Stimulated activated CD8-positive, alpha-beta memory T cell treated with anti-CD3 and anti-CD28 coated beads, Interleukin-4, amount 100 ng/mL, for 24 hours (primary cell): ENCODE results near the gene DDN.
A peak's percentile ranks its signal among the peaks of the same experiment; 100 is the strongest.

ENCODE experiments used
- DNase-seq: peaks from one replicate; pipeline ENCODE4 v3.0.0-alpha.2; 2020; ENCODE audit warnings: low read depth

Gene DDN

DNA sequence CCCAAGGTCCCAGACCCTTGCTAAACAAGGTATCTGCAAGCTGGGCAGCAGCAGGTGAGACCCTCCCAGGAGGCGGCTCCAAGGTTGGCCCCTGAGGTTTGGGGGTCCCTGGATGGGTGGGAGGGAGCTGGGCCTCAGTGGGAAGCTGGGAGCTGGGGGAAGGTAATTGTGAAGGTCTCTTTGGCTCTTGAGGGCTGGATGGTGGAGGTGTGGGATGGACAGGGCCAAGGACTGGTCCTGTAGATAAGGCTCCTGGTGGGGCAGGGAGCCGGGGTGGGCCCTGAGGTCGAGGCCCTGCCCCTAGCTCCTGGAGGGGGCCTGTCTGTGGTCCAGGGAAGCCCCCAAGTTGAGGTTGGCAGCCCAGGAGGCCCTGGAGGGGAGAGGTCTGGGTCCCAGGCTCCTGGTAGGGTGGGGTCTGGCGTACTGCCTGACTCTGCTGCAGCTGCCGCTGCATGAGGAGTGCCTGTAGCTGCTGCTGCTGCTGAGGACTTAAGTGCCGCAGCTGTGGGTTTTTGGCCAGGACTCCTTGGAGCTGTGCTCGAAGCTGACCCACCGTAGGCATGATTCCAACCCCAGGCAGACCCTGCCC, 32.5 kb upstream of the DDN start:
- no peak for DNase-seq

DNA sequence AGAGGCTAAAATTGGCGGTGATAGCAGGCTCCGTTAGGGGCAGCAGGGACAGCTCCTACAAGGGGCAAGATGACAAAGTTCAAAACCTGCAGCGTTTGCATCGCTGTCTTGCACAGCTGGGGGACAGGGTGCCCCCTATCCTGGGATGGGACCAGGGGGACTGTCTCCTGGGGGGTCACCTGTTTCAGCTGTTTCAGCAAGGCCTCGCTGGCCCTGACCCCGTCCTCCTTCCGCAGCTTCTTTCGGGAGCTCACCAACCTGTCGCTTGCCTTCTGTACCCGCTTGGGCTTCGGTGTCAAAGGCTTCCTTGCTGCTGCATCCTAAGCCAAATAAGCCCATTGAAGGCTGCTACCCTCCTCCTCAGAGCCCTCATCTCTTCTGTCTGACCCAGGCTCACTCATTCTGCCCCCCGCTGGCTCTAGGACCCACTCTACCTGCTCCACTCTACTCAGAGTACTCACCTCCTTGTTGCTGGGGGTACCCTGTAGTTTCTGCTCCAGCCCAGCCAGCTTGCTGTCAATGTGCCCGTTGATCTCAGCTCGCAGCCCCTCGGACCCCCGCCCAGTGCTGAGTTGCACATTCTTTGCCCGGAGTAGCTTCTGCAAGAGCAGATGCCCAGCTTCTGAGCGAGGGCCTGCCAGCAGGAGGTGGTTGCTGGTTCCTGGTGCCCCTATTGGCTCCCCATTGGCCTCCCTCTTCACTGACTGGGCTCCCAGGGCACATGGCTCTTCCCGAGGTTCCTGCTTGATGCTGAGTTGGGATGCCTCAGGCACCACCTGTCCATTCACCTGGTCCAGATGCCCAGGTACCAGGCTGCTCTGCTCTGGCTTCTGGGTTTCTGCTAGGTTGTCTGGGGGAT, 31.8 kb upstream of the DDN start:
- no peak for DNase-seq

GRCh38 chr12:49030119-49030518, 30.9 kb upstream of the DDN start:
- no peak for DNase-seq

- DNase-seq = no peak
Measured at GRCh38 chr12:49028666-49029275, 29.6 kb upstream of the DDN start.

DNA sequence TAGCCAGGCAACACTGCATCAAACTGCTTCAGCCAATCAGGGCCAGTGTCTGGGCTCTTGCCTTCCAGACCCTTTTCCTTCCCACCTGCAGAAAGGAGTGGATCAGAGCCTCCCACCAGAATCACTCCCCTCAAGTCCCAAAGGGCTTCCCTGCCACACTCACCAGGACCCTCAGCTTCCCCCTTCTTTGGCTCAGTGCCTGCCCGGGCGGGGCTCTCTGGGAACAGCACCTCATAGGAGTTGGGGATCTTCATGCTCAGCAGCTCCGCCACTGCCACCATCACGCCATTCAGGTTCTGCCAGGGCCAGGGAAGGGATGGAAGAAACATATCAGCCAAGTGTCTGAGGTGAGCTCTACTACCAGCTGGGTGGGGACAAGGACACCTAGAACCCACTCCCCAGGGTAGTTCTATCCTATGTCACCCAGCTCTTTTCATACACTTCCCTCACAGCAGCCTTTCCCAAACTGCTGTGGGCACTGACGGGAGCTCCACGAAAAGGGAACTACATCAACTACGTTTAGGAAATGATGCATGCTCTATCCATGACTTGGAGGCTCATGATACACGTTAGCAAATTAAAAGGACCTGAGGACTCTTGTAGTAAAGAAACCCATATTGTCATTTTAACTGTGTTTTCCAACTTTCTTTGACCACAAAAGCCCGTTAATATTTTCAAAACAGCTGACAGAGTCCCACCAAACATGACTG, 28.8 kb upstream of the DDN start:
- DNase-seq = no peak

DNA sequence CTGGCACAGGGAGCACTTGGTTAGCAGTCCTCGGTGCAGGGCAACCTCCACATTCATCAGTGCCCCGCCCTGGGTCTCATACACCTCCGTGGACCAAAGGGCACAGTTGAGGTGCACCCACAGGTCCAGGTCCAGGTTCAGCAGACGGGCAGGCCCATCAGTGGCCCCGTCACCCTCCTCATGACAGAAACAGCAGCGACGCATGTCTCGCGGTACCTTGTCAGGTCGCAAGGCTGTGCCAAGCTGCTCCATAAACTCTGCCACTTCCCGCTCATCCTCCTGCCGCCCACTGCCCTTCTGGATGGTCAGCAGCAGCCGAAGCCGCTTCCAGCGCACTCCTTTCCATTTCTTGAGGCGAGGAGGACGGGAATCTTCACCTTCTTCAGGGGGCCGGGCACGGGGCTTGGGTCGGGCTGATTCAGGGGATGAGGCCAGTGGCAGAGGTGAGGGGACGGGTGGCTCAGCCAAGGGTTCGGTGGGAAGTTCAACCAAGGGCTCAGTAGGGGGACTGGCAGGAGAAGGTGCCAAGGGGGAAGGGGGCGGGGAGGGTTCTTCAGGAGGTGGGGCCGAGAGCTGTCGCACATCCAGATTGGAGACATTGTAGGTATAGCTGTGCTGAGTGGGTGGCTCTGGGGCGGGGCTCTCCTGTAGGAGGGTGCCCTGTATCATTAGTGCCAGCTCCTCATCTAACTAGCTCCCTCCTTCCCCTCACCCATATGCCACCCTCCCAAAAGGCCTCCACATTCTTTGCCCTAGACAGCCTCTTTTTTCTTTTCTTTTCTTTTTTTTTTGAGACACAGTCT, 27.7 kb upstream of the DDN start:
- DNase-seq = no peak

GRCh38 chr12:49026101-49026500, 26.9 kb upstream of the DDN start:
- no peak for DNase-seq

- DNase-seq = no peak
Measured at GRCh38 chr12:49025463-49025862, 26.3 kb upstream of the DDN start.

- no peak for DNase-seq
Measured at GRCh38 chr12:49024543-49024942, 25.4 kb upstream of the DDN start.

- DNase-seq = no peak
Measured at GRCh38 chr12:49023812-49024211, 24.6 kb upstream of the DDN start.

GRCh38 chr12:49022558-49023178, 23.5 kb upstream of the DDN start:
- DNase-seq = no peak

- DNase-seq = no peak
Measured at GRCh38 chr12:49021292-49021915, 22.2 kb upstream of the DDN start.

- no peak for DNase-seq
Measured at GRCh38 chr12:49020441-49020840, 21.3 kb upstream of the DDN start.

DNA sequence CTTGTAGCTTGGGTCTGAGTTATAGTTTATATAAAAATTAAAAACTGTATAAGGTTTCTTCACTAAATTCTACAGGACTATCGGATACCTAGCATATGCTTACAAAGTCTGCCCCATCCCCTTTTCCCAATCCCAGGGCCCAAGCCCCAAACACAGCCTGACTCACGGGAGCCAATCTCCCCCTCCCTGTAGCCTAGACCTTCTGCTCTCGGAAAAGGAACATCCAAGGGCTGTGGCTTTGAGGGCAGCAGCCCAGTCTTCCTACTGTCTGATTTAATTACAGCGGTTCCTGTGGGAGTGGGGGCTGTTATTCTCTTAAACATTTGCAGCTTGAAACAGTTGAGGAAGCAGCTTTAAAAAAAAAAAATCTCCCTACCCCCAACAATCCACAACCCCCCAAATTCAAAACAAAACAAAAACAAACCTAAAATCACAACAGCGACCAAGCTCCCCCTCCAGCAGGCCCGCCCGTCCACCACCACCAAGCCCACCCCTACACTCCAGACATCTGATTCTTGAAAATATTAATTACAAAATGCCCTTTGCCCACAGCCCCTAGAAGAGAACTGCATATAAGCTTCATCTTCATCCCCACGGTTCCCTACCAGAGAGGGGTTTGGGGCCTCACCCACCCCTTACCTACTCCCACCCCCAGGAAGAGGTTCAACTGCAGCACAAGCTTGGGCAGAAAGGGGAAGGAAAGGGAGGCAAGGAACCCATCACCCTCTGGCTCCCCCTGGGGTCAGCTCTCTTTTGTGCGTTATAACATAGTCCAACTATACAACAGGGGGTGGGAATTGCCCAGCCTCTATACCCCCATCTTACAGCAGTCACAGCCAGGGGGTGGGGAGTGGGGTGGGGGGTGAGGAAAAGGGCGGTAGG, 20.5 kb upstream of the DDN start:
- no peak for DNase-seq

- no peak for DNase-seq
Measured at GRCh38 chr12:49019120-49019430, 19.9 kb upstream of the DDN start.

DNA sequence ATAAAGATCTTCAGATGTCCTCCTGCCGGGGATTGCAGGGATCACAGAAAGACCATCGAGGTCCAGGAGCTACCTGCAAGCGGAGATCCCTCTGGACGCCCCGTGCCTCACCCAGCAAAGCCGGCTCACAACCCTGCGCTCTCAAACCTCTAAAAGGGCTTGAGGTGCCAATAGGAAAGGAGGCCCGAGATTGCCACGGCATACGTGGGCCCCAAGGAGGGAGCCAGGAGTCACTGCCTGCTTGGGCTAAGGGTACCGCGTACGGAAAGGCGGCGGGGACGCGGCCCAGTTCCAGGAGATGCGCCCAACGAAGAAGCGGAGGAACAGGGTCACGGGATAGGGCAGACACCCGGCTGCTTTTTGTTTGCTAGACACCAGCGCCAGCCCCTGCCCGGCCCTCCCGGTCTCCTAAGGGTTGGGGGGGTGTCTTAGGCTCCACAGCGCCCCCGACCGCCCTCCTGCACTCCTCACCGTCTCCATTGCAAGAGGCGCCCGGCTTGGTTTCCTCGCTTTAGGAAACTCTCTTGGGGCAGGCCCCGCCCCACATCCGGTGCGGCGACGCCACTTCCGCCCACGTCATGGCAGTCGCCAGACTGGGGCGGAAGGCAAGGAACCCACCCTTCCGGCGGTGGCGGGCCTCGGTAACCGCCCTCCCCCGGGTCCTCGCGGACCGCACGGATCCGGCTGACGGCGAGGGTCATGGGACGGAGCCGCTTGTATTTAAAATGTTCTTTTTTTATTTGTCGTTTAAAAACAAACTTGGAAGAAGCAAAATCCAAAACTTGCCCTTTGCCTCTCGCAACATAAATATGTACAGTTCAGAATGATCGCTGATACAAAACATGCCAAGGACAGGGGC, 19.3 kb upstream of the DDN start, which contains the start of gene PRKAG1:
PRKAG1 (minus strand) TSS at position 516 of the 859 bp plus-strand sequence; CDS start at position 480, 36 bp downstream.
- DNase-seq = peak; percentile 93

DNA sequence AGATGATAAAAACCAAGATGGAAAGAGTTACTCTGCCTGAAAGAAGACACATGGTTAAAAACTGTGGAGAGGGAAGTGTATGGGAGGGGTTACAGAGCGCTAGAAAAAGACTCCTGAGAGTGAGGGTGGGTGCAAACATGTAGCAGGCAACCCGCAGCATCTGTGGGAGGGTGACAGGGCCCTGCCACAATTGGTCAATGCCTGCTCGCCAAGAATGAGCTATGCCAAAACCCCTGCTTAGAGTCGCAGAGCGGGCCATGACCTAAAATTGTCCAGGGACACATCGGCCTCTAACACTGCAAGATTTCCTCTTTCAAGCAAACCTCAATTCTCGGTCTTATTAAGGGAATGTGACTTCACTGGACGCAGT, 18.7 kb upstream of the DDN start:
- peak; percentile 33 for DNase-seq

DNA sequence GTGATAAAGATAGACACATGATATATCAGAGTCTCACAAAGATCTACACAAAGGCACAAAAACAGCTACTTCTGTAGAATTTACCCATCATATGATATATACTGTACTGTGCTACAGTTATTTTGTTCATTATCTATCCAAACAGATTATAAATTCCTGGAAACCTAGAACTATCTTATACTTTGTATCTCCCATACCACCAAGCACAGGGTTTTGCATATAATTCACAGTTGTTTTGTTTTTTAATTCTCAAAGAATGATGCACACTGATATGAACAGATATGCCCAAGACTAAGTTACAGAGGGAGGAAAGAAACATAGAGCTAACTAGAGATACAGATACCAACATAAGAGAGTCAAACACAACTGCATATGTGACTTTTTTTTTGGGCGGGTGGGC, 16.0 kb upstream of the DDN start:
- no peak for DNase-seq

DNA sequence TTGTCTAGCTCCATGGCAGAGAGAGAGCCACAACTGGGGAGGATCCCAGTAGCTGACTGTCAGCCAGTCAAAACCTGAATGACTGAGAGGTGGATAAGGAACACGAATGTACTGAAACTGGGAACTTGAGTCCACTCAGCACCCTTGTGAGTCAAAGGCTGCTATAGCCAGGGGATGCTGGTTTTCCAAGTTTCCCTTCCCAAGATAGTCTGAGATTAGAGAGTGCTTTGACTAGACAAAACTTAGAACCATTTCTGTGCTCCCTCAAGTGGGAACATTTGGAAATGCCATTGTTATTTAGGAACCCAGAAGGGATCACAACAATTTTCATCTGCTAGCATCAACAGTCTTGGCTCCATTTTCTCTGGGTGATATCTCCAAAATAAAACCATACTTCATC, 15.4 kb upstream of the DDN start:
- DNase-seq = no peak
